ENCODE results near the gene TSC22D3.

- TF ChIP-seq CTCF (IDR thresholded peaks at IDR 0.05) (no peak), ZFX (IDR thresholded peaks at IDR 0.05; ENCODE audit: borderline replicate concordance) (no peak)
Observed at GRCh38 chrX:107763647-107764046, 11.9 kb downstream of the TSC22D3 start.
